Osteocyte (in vitro differentiated cells): ENCODE data around the gene ATP13A5. TPM values are rescaled to one million over a fixed set of nuclear protein-coding genes. Genes with fewer than 3 reads are reported as not detected.

Experiments used
- DNase-seq: peaks from one replicate; pipeline ENCODE4 v3.0.0; 2021; ENCODE audit warnings: mixed read lengths; ENCODE audit not compliant: unreplicated experiment; ENCODE audit errors: extremely low spot score
- H3K27ac Mint-ChIP-seq: one replicate; pipeline ENCODE4 v1.8.0; 2021; ENCODE audit warnings: mild to moderate bottlenecking, mixed read lengths; ENCODE audit not compliant: unreplicated experiment
- H3K27me3 Mint-ChIP-seq: one replicate; pipeline ENCODE4 v1.8.0; 2021; ENCODE audit warnings: mixed read lengths; ENCODE audit not compliant: unreplicated experiment
- H3K36me3 Mint-ChIP-seq: one replicate; pipeline ENCODE4 v1.8.0; 2021; ENCODE audit warnings: mixed read lengths; ENCODE audit not compliant: unreplicated experiment
- H3K4me1 Mint-ChIP-seq: one replicate; pipeline ENCODE4 v1.8.0; 2021; ENCODE audit warnings: mixed read lengths; ENCODE audit not compliant: unreplicated experiment
- H3K4me3 Mint-ChIP-seq: one replicate; pipeline ENCODE4 v1.8.0; 2021; ENCODE audit warnings: mild to moderate bottlenecking, moderate library complexity, mixed read lengths; ENCODE audit not compliant: unreplicated experiment
- H3K9me3 Mint-ChIP-seq: one replicate; pipeline ENCODE4 v1.8.0; 2021; ENCODE audit warnings: mixed read lengths; ENCODE audit not compliant: unreplicated experiment
- total RNA-seq: library from RNA; stranded (reverse); gene quantifications from 2 replicates; pipeline ENCODE4 v1.2.1, GENCODE V29; 2021
- TF ChIP-seq, protein P1 (sequence below): fragments of 200-600 bp; sonication (generic); IDR thresholded peaks from 2 replicates; pipeline ENCODE4 v1.5.0; 2021; ENCODE audit warnings: antibody characterized with exemption, mild to moderate bottlenecking, moderate library complexity

The ATP13A5 gene
- total RNA-seq, 1 donor from 2014 or later: not detected

- Mint-ChIP-seq H3K27me3 (peaks cover 15% of the 10 kb centered on the region), H3K27ac (no peak overlapping the region)
- TF ChIP-seq, protein P1, sequence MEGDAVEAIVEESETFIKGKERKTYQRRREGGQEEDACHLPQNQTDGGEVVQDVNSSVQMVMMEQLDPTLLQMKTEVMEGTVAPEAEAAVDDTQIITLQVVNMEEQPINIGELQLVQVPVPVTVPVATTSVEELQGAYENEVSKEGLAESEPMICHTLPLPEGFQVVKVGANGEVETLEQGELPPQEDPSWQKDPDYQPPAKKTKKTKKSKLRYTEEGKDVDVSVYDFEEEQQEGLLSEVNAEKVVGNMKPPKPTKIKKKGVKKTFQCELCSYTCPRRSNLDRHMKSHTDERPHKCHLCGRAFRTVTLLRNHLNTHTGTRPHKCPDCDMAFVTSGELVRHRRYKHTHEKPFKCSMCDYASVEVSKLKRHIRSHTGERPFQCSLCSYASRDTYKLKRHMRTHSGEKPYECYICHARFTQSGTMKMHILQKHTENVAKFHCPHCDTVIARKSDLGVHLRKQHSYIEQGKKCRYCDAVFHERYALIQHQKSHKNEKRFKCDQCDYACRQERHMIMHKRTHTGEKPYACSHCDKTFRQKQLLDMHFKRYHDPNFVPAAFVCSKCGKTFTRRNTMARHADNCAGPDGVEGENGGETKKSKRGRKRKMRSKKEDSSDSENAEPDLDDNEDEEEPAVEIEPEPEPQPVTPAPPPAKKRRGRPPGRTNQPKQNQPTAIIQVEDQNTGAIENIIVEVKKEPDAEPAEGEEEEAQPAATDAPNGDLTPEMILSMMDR: no peak
Measured at GRCh38 chr3:193230610-193231009, 147.9 kb downstream of the ATP13A5 start.

GRCh38 chr3:193229851-193230420 is 148.6 kb downstream of the ATP13A5 start:
- Mint-ChIP-seq H3K27ac (no peak overlapping the region), H3K27me3 (peaks cover 21% of the 10 kb centered on the region), H3K36me3 (no peaks in the 10 kb centered on the region), H3K4me3 (no peak overlapping the region), H3K4me1 (no peaks in the 10 kb centered on the region), H3K9me3 (no peaks in the 10 kb centered on the region)
- no peak for DNase-seq
- TF ChIP-seq, protein P1: no peak

More at GRCh38 chr3:193230610-193231009, 147.9 kb downstream of the ATP13A5 start:
- no peak for DNase-seq
- Mint-ChIP-seq H3K36me3 (no peaks in the 10 kb centered on the region), H3K4me1 (no peaks in the 10 kb centered on the region), H3K9me3 (no peaks in the 10 kb centered on the region), H3K4me3 (no peak overlapping the region)

- no peaks in the 10 kb centered on the region for H3K36me3 Mint-ChIP-seq
- TF ChIP-seq, protein P1: no peak
- DNase-seq: no peak
- no peak overlapping the region for H3K4me3 Mint-ChIP-seq
- H3K4me1 Mint-ChIP-seq: no peaks in the 10 kb centered on the region
- no peaks in the 10 kb centered on the region for H3K9me3 Mint-ChIP-seq
- H3K27ac Mint-ChIP-seq: no peak overlapping the region
- H3K27me3 Mint-ChIP-seq: peaks cover 21% of the 10 kb centered on the region
Measured at GRCh38 chr3:193228206-193228605, 150.3 kb downstream of the ATP13A5 start.

DNA sequence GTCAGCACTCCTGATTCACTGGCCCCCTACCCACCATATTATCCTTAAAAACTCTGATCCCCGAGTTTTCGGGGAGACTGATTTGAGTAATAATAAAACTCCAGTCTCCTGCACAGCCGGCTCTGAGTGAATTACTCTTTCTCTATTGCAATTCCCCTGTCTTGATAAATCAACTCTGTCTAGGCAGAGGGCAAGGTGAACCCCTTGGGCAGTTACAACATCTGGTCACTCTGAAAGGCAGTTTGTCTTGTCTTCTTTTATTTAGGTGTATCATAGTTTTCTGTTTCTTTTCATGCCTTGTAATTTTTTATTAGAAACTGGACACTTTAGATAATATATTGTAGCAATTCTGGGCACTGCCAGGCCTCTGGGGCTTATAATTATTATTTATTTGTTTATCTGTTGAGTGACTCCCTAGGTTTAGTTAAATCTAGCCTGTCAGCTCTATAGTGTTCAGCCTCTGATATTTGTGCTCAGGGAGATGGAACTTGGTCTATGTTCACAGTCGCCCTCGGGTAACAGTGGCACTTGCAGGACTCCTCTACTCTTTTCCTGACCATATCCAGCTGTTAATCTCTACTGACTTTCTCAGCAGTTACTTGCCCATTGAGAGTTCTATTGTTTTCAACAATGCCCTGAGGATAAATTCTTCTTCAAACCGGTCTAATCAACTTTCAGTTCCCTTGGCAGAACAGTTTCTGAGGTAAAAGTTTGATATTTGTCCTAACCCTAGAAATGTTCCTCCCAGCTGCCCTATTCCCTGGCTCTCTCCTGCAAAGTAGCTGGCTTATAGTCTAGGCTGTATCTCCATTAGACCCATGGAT is 153.0 kb downstream of the ATP13A5 start:
- H3K27ac Mint-ChIP-seq: no peak overlapping the region

More for the DNA sequence above, 153.0 kb downstream of the ATP13A5 start:
- no peak for DNase-seq
- Mint-ChIP-seq H3K4me1 (no peaks in the 10 kb centered on the region), H3K4me3 (no peak overlapping the region), H3K27me3 (peaks cover 42% of the 10 kb centered on the region), H3K36me3 (no peaks in the 10 kb centered on the region), H3K9me3 (no peaks in the 10 kb centered on the region)
- TF ChIP-seq, protein P1: no peak

Other genes starting within 250 kb of the ATP13A5 start
- not detected in 2 replicates for gene PLAAT1, start 137.5 kb downstream of the ATP13A5 start, total RNA-seq
- 0.27 TPM in 1 of 2 replicates, not detected in the other for gene ATP13A4, start 176.1 kb upstream of the ATP13A5 start, total RNA-seq
- gene OPA1, start 214.5 kb upstream of the ATP13A5 start, total RNA-seq: 49.6 and 52.5 TPM in 2 replicates